ENCODE data around the gene KLF3.

GRCh38 chr4:38686682-38687081, 22.7 kb downstream of the KLF3 start:
- TF ChIP-seq, protein P1, sequence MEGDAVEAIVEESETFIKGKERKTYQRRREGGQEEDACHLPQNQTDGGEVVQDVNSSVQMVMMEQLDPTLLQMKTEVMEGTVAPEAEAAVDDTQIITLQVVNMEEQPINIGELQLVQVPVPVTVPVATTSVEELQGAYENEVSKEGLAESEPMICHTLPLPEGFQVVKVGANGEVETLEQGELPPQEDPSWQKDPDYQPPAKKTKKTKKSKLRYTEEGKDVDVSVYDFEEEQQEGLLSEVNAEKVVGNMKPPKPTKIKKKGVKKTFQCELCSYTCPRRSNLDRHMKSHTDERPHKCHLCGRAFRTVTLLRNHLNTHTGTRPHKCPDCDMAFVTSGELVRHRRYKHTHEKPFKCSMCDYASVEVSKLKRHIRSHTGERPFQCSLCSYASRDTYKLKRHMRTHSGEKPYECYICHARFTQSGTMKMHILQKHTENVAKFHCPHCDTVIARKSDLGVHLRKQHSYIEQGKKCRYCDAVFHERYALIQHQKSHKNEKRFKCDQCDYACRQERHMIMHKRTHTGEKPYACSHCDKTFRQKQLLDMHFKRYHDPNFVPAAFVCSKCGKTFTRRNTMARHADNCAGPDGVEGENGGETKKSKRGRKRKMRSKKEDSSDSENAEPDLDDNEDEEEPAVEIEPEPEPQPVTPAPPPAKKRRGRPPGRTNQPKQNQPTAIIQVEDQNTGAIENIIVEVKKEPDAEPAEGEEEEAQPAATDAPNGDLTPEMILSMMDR (conservative IDR thresholded peaks at IDR 0.05; ENCODE audit: low read depth, low read length): no peak
- TF ChIP-seq EZH2 (IDR thresholded peaks at IDR 0.05; ENCODE audit: low read length, unreplicated experiment): no peak
